PC-9 (cell line): ENCODE results near the gene KCNG1. TPM values are rescaled to one million over a fixed set of nuclear protein-coding genes. Genes with fewer than 3 reads are reported as not detected.

ENCODE experiments used
- BruUV-seq: library from RNA; stranded (reverse); fragments of 400-500 nt; replicated peaks from 2 replicates; lab custom pipeline; 2021; lab: Mats Ljungman, UMichigan
- CTCF ChIA-PET: fragments of 300-600 bp; sonication (Branson Sonifier 250); formaldehyde crosslinking; loops from one replicate; lab custom pipeline; 2022; ENCODE audit warnings: antibody characterized with exemption; lab: Charles Lee
- POLR2A ChIA-PET: fragments of 300-600 bp; sonication (Branson Sonifier 250); formaldehyde crosslinking; loops from one replicate; lab custom pipeline; 2022; ENCODE audit warnings: antibody characterized with exemption; ENCODE audit not compliant: unreplicated experiment; lab: Charles Lee
- DNase-seq, 2 experiments: peaks; one replicate each; pipeline versions ENCODE4 v3.0.0 to v3.0.0-alpha.2; 2015 to 2022; ENCODE audit warnings: mixed read lengths in 1 of 2
- H2AFZ ChIP-seq: fragments of 200-600 bp; sonication (generic); 2 replicates; pipeline ENCODE4 v1.8.1; 2017; ENCODE audit warnings: antibody characterized with exemption
- H3F3A ChIP-seq: fragments of 200-600 bp; sonication (generic); 2 replicates; pipeline ENCODE4 v1.8.1; 2017; ENCODE audit warnings: antibody characterized with exemption, mild to moderate bottlenecking, low read depth; ENCODE audit not compliant: insufficient read depth
- H3K27ac ChIP-seq: fragments of 200-600 bp; sonication (generic); 2 replicates; pipeline ENCODE4 v1.6.1; 2016; ENCODE audit warnings: mixed run types
- H3K27me3 ChIP-seq: fragments of 200-600 bp; sonication (generic); 2 replicates; pipeline ENCODE4 v1.6.1; 2016; ENCODE audit warnings: low read depth, mixed run types; ENCODE audit not compliant: insufficient read depth
- H3K36me3 ChIP-seq: fragments of 200-600 bp; sonication (generic); 2 replicates; pipeline ENCODE4 v1.6.1; 2016; ENCODE audit warnings: low read depth, mixed run types
- H3K4me1 ChIP-seq: fragments of 200-600 bp; sonication (generic); replicated peaks from 2 replicates; pipeline ENCODE4 v1.6.1; 2016; ENCODE audit warnings: mixed run types; ENCODE audit not compliant: insufficient read depth
- H3K4me2 ChIP-seq: fragments of 200-600 bp; sonication (generic); 2 replicates; pipeline ENCODE4 v1.6.1; 2017; ENCODE audit warnings: mixed run types
- H3K4me3 ChIP-seq: fragments of 200-600 bp; sonication (generic); 2 replicates; pipeline ENCODE4 v1.6.1; 2016; ENCODE audit warnings: mixed run types
- H3K79me2 ChIP-seq: fragments of 200-600 bp; sonication (generic); 2 replicates; pipeline ENCODE4 v1.6.1; 2017; ENCODE audit warnings: low read depth, mixed run types
- H3K9me2 ChIP-seq: fragments of 200-600 bp; sonication (generic); 2 replicates; pipeline ENCODE4 v1.8.1; 2017; ENCODE audit warnings: mild to moderate bottlenecking; ENCODE audit not compliant: insufficient read depth
- H3K9me3 ChIP-seq: fragments of 200-600 bp; sonication (generic); 2 replicates; pipeline ENCODE4 v1.8.1; 2016; ENCODE audit warnings: low read depth; ENCODE audit not compliant: insufficient read depth
- H4K20me1 ChIP-seq: fragments of 200-600 bp; sonication (generic); 2 replicates; pipeline ENCODE4 v1.8.1; 2017; ENCODE audit not compliant: insufficient read depth
- CTCF ChIP-seq: fragments of 200-600 bp; sonication (generic); conservative IDR thresholded peaks from 2 replicates; pipeline ENCODE4 v1.6.1; 2017; ENCODE audit warnings: mixed run types, antibody characterized with exemption, mild to moderate bottlenecking, moderate library complexity
- EZH2 ChIP-seq: fragments of 200-600 bp; sonication (generic); IDR thresholded peaks from 2 replicates; pipeline ENCODE4 v1.8.0; 2017; ENCODE audit warnings: antibody characterized with exemption, low read depth
- intact Hi-C: fragments of 100-400 bp; cut with micrococcal nuclease; formaldehyde crosslinking; loops from one replicate; pipeline ENCODE4 v1.10.0; 2022; ENCODE audit not compliant: unreplicated experiment
- total RNA-seq: library from RNA; stranded (reverse); gene quantifications from 2 replicates; pipeline ENCODE4 v1.2.3, GENCODE V29; 2021

Gene KCNG1
- total RNA-seq, 1 experiment from 2014 or later: not detected

GRCh38 chr20:51065615-51066014 is 42.7 kb upstream of the KCNG1 start:
- H2AFZ ChIP-seq: no peak overlapping the region
- ChIA-PET POLR2A (interaction anchor here (0.6 kb wide), 1 partner anchor 65 kb away, joined by 3 read pairs; no protein-coding TSS in a partner anchor), CTCF (no interaction called here)
- no peak for TF ChIP-seq CTCF
- TF ChIP-seq EZH2: no peak
- peaks cover 87% of the 10 kb centered on the region for H3K27me3 ChIP-seq
- H3K4me3 ChIP-seq: no peak overlapping the region
- no peak for DNase-seq
- H3K4me1 ChIP-seq: no peaks in the 10 kb centered on the region
- H3K27ac ChIP-seq: no peak overlapping the region
- no peaks in the 10 kb centered on the region for H3K9me3 ChIP-seq
- no peaks in the 10 kb centered on the region for H4K20me1 ChIP-seq
- no peaks in the 10 kb centered on the region for H3K36me3 ChIP-seq
- no peaks in the 10 kb centered on the region for H3K9me2 ChIP-seq
- no peak overlapping the region for H3K4me2 ChIP-seq
- no TSS peak for BruUV-seq
- no peaks in the 10 kb centered on the region for H3F3A ChIP-seq
- intact Hi-C loops: no loop called here
- no peaks in the 10 kb centered on the region for H3K79me2 ChIP-seq

DNA sequence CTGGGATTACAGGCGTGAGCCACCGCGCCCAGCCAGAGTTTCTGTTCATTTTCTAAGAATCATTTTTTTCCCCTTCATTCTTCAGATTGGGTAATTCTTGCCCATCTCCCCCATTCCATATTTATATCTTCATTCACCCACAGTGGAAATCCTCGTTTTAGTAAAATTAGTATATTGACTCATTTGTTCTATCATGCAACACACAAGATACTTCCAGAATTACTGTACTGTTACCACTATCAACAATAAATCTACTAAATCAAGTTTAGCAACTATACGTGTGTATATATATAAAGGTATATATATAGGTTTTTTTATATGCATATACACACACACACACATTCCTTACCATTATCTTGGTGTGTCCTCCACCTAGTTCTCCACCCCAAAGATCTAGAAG is 41.2 kb upstream of the KCNG1 start:
- no peaks in the 10 kb centered on the region for H3K79me2 ChIP-seq
- H2AFZ ChIP-seq: no peak overlapping the region
- no peak overlapping the region for H3K4me2 ChIP-seq
- ChIA-PET POLR2A (no interaction called here), CTCF (no interaction called here)
- H3K9me2 ChIP-seq: no peaks in the 10 kb centered on the region
- intact Hi-C loops: no loop called here
- no peaks in the 10 kb centered on the region for H3K9me3 ChIP-seq
- H3K4me3 ChIP-seq: no peak overlapping the region
- H3F3A ChIP-seq: no peaks in the 10 kb centered on the region
- BruUV-seq: no TSS peak
- no peaks in the 10 kb centered on the region for H3K36me3 ChIP-seq
- no peak for DNase-seq
- TF ChIP-seq EZH2 (no peak), CTCF (no peak)
- H3K4me1 ChIP-seq: no peaks in the 10 kb centered on the region
- H3K27me3 ChIP-seq: peaks cover 93% of the 10 kb centered on the region
- no peak overlapping the region for H3K27ac ChIP-seq
- no peaks in the 10 kb centered on the region for H4K20me1 ChIP-seq

DNA sequence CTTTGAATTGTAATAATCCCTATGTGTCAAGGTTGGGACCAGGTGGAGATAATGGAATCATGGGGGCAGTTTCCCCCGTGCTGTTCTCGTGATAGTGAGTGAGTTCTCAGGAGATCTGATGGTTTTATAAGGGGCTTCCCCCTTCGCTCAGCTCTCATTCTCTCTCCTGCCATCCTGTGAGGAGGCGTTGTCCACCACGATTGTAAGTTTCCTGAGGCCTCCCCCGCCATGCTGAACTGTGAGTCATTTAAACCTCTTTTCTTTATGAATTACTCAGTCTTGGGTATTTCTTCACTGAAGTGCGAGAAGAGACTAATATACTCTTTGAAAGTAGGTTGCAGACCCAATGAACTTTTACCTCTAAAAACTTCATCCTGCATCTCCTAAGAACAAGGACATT is 39.2 kb upstream of the KCNG1 start:
- DNase-seq: no peak
- POLR2A ChIA-PET: no interaction called here

More for the DNA sequence above, 39.2 kb upstream of the KCNG1 start:
- Histone ChIP-seq H3K79me2 (no peaks in the 10 kb centered on the region), H2AFZ (no peak overlapping the region), H3K9me3 (no peaks in the 10 kb centered on the region), H3K4me2 (no peak overlapping the region), H3F3A (no peaks in the 10 kb centered on the region), H4K20me1 (no peaks in the 10 kb centered on the region), H3K4me1 (no peaks in the 10 kb centered on the region), H3K27ac (no peak overlapping the region), H3K27me3 (peaks cover 96% of the 10 kb centered on the region), H3K36me3 (no peaks in the 10 kb centered on the region), H3K4me3 (no peak overlapping the region), H3K9me2 (no peaks in the 10 kb centered on the region)
- TF ChIP-seq EZH2: no peak
- TF ChIP-seq CTCF: no peak
- no TSS peak for BruUV-seq
- CTCF ChIA-PET: no interaction called here
- intact Hi-C loops: no loop called here
